ENCODE data around the gene ALKBH8. TPM values are rescaled to one million over a fixed set of nuclear protein-coding genes. Genes with fewer than 3 reads are reported as not detected.

The ALKBH8 gene
- total RNA-seq, 2 experiments from 2014 or later: 18.6 to 19.8 TPM

DNA sequence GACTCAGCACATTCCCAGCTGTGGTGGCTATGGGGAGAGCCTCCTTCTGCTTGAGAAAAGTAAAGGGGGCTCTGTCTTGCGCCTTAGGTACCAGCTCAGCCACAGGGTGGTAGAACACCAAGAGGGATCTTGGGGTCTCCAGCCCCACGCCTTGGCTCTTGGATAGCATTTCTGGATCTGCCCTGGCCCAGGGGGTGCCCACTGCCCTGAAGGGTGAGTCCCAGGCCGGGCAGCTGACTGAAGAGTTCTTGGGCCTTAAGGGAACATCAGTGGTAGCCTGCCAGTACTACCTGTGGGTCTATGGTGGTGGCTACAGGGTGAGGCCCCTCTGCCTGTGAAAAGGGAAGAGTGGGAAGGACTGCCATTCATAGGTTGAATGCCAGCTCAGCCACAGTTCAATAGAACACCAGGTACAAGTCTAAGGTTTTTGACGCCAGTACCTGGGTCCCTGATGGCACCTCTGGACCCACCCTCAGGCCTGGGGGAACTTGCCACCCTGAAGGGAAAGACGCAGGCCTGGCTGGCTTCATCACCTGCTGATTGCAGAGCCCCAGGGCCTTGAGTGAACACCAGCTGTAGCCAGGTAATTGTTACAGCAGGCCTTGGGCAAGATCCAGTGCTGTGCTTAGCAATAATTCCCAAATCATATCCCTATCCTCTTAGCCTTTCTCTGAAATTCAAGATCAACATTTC is 111.8 kb downstream of the ALKBH8 start:
- Mint-ChIP-seq H3K36me3 (peaks cover 13% of the 10 kb centered on the region), H3K4me3 (no peak overlapping the region), H3K9me3 (no peaks in the 10 kb centered on the region), H3K27ac (no peak overlapping the region), H3K27me3 (no peaks in the 10 kb centered on the region), H3K4me1 (peaks cover 32% of the 10 kb centered on the region)
- DNase-seq: no peak

Other genes with a start within 250 kb of the ALKBH8 start
- gene CWF19L2, start 107.9 kb downstream of the ALKBH8 start, total RNA-seq: 10 to 100 TPM; 12.8 to 13.5 TPM
- gene ELMOD1, start 25.4 kb upstream of the ALKBH8 start, total RNA-seq: not detected
- gene SLN, start 146.3 kb upstream of the ALKBH8 start, total RNA-seq: not detected